Fibroblast of skin of right biceps (primary cell): Measurements from ENCODE around the gene LAMC3.
A peak's percentile ranks its signal among the peaks of the same experiment; 100 is the strongest.

Source experiments
- DNase-seq: peaks from one replicate; pipeline ENCODE4 v3.0.0-alpha.2; 2013

LAMC3 gene

DNA sequence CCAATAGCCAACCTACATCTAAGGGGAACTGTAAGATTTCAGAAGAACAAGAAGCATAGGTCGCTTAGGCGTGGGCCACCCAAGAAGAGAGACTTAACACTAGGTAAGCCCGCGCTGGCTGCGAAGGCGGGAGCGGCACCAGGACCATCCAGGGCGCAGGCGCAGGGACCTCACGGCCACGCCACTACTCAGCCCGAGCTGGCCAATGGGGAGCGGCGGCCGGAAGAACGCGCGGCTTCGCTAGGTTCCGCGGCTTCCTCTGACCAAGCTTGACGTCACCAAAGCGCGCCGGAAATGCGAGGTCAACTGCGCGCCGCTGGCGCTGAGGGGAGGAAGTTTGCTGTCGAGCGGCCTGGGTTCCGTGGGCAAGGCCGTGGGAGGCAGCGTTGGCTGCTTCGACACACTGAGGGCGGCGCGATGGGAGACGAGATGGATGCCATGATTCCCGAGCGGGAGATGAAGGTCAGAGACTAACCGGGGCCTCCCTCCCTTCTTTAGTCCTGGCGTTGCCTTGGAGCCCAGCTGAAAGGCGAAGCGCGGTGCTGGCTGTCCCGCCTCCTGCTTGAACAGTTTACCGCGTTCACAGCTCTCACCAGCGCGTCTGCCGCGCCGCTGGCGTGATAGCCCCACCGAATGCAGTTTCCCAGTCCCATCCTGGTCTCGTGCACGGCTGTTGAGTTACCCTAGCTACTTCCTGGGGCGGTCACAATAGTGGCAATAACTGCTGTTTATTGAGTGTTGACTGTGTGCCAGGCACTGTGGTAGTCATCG, 116.5 kb downstream of the LAMC3 start, which contains the start of gene NUP214:
TSS of gene NUP214 (plus strand) at position 299 of the 771 bp plus-strand sequence. CDS start at position 418, 119 bp downstream.
- DNase-seq, result peak; percentile 97

- DNase-seq, result no peak
Measured at GRCh38 chr9:131126059-131126426, 117.1 kb downstream of the LAMC3 start.

- DNase-seq, result no peak
Measured at GRCh38 chr9:131129183-131129582, 120.2 kb downstream of the LAMC3 start.

DNA sequence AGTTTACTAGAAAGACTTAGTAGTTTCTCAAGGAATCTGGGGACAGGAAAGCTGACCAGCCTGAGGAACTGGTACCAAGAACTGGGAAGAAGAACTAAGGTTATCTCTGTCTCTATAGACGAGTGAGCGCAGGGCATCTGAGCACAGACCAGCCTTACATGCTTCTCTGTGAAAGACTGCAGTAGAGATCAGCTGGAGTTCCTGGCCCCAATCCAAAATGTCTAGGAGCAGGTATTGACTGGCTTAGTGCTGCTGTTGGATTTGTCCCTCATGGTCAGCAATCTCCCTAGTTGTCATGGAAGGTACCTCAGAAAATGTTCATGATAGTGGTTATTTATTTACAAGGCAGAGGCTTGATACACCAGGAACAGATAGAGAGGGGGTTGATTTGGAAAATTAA, 129.7 kb downstream of the LAMC3 start:
- DNase-seq, result no peak

GRCh38 chr9:131140112-131140511, 131.1 kb downstream of the LAMC3 start:
- DNase-seq, result no peak

DNA sequence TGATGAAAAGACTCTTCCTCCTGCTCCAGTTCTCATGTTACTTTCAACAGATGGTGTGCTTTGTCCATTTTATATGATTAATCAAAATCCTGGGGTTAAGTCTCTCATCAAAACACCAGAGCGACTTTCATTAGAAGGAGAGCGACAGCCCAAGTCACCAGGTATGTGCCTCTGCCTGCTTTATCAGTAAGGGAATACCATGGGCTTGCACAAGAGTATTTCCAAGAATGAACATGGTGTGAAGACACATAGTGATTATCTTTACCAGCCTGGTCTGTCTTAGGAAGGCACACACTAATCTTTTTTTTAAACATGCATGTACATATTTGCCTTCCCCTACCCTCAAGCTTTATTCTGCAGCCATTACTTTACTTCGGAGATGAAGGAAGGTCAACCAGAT, 131.6 kb downstream of the LAMC3 start:
- DNase-seq, result no peak

DNA sequence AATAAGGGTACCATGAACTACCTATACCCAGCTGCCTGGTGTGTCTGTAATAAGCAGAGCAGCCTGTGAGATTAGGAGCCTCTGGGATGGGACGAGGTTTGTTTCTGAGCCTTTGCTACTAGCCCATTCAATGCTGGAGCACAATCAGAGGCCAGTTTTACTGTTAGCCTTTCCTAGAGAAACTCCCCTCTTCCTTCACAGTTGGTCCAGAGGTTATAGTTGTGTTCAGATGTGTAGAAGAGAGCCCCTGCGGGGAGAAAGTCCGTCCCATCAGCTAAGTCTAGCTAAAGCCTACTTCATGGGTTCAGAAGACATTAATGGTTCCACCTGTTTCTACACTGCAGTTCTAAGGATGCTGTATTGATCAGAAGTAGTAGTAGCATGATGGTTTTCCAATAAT, 133.2 kb downstream of the LAMC3 start:
- no peak for DNase-seq
